Mesothelial cell of epicardium (in vitro differentiated cells): ENCODE measurements around the gene CDH23. TPM values are rescaled to one million over a fixed set of nuclear protein-coding genes. Genes with fewer than 3 reads are reported as not detected.

ENCODE experiments used
- DNase-seq, 2 experiments: peaks; one replicate each; pipeline ENCODE4 v3.0.0; 2021; ENCODE audit warnings: low spot score in 2 of 2; ENCODE audit not compliant: unreplicated experiment in 2 of 2
- H3K27ac Mint-ChIP-seq: 2 replicates; pipeline ENCODE4 v1.8.0; 2021; ENCODE audit warnings: mixed read lengths
- H3K27me3 Mint-ChIP-seq: 2 replicates; pipeline ENCODE4 v1.8.0; 2021; ENCODE audit warnings: low read depth, mixed read lengths
- H3K36me3 Mint-ChIP-seq: 2 replicates; pipeline ENCODE4 v1.8.0; 2021; ENCODE audit warnings: mixed read lengths
- H3K4me1 Mint-ChIP-seq: 2 replicates; pipeline ENCODE4 v1.8.0; 2021; ENCODE audit warnings: mixed read lengths
- H3K4me3 Mint-ChIP-seq: 2 replicates; pipeline ENCODE4 v1.8.0; 2021; ENCODE audit warnings: mild to moderate bottlenecking, moderate library complexity, mixed read lengths
- H3K9me3 Mint-ChIP-seq: 2 replicates; pipeline ENCODE4 v1.8.0; 2021; ENCODE audit warnings: mixed read lengths
- total RNA-seq: library from RNA; stranded (reverse); gene quantifications from 3 replicates; pipeline ENCODE4 v1.2.1, GENCODE V29; 2021
- TF ChIP-seq, protein P1 (sequence below): fragments of 200-600 bp; sonication (generic); IDR thresholded peaks from one replicate; pipeline ENCODE4 v1.5.0; 2021; ENCODE audit warnings: antibody characterized with exemption; ENCODE audit not compliant: unreplicated experiment

The CDH23 gene
- total RNA-seq, 1 donor from 2014 or later, result 2.5 TPM

DNA sequence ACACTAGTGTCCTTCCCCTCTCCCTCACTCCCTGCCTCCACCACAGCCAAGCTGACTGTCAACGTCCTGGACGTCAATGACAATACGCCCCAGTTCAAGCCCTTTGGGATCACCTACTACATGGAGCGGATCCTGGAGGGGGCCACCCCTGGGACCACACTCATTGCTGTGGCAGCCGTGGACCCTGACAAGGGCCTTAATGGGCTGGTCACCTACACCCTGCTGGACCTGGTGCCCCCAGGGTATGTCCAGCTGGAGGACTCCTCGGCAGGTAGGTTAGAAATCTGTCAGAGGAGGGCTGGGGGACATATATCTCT lies 401.5 kb downstream of the CDH23 start:
- Mint-ChIP-seq H3K36me3 (no peaks in the 10 kb centered on the region), H3K4me1 (no peaks in the 10 kb centered on the region), H3K27ac (no peak overlapping the region), H3K9me3 (no peaks in the 10 kb centered on the region), H3K27me3 (peaks cover 14% of the 10 kb centered on the region), H3K4me3 (no peak overlapping the region)
- no peak for DNase-seq
- TF ChIP-seq, protein P1, sequence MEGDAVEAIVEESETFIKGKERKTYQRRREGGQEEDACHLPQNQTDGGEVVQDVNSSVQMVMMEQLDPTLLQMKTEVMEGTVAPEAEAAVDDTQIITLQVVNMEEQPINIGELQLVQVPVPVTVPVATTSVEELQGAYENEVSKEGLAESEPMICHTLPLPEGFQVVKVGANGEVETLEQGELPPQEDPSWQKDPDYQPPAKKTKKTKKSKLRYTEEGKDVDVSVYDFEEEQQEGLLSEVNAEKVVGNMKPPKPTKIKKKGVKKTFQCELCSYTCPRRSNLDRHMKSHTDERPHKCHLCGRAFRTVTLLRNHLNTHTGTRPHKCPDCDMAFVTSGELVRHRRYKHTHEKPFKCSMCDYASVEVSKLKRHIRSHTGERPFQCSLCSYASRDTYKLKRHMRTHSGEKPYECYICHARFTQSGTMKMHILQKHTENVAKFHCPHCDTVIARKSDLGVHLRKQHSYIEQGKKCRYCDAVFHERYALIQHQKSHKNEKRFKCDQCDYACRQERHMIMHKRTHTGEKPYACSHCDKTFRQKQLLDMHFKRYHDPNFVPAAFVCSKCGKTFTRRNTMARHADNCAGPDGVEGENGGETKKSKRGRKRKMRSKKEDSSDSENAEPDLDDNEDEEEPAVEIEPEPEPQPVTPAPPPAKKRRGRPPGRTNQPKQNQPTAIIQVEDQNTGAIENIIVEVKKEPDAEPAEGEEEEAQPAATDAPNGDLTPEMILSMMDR, result no peak

DNA sequence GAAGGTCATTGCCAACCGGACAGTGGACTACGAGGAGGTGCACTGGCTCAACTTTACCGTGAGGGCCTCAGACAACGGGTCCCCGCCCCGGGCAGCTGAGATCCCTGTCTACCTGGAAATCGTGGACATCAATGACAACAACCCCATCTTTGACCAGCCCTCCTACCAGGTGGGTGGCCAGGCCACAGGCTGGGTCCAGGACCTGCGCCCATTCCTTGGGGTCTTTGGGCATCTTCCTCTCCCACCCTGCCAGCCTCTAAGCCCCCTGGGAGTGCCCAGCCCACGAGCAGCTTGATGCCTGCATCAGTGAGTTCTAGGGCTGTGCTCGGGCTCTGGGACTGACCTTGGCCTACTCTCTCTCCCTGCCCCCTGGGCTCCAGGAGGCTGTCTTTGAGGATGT lies 402.4 kb downstream of the CDH23 start:
- Mint-ChIP-seq H3K9me3 (no peaks in the 10 kb centered on the region), H3K36me3 (no peaks in the 10 kb centered on the region), H3K27ac (no peak overlapping the region), H3K4me3 (no peak overlapping the region), H3K4me1 (peaks cover 2% of the 10 kb centered on the region), H3K27me3 (peaks cover 11% of the 10 kb centered on the region)
- DNase-seq, result no peak
- TF ChIP-seq, protein P1, result no peak

DNA sequence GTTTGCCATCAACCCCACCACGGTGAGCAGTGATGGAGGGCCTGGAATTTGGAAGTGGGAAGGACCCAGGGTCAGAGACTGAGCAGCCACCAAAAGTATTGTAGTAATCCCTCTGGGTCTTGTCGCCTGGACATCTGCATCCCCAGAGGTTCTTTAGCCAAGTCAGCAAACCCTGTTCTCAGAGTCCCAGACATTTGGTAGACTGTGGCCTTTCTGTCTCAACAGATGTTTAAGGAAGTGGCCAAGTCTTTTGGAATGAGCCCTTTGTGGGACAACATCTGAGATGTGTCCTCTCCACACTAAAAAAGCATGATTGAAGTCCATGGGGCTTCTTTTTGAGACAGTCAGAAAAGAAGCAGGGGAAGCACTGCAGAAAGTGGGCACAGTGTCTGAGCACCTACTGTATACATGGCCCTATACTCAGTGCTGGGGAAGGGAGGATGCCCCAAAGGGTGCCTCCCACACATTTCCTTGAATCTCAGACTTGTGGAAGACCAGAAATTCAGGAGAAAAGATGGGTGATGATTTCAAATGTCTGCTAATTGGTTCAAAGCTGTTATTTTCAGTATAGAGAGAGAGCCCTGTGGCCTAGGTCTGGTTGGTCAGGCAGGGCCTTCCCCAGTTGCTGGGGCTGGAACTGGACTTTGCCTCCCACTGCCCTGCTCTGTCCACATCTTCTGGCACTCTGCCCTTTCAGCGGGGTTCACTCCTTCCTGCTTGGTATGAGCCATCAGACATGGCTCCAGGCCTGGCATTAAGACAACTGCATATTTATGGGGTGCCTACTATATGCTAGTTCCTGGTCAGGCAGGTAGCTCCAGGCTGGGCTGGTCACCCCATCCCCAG lies 403.1 kb downstream of the CDH23 start:
- no peak for DNase-seq
- Mint-ChIP-seq H3K9me3 (no peaks in the 10 kb centered on the region), H3K27me3 (peaks cover 18% of the 10 kb centered on the region), H3K27ac (no peak overlapping the region), H3K4me3 (no peak overlapping the region), H3K4me1 (peaks cover 5% of the 10 kb centered on the region), H3K36me3 (no peaks in the 10 kb centered on the region)
- TF ChIP-seq, protein P1, result no peak

DNA sequence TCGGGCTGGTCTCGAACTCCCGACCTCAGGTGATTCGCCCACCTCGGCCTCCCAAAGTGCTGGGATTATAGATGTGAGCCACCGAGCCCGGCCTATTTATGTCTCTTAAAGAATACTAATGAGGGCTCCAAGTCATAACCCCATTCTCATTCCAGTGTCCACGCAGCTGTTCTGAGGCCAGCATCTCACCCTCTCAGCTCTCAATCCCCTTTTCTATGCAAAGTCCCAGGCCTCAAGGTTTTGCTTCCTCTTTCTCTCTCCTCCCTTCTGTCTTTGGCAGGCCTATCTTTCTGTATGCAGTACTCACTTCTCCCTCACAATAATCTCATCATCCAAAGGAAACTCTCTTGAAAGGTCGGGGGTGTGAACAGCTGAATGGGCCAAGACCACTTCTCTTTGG lies 404.6 kb downstream of the CDH23 start:
- Mint-ChIP-seq H3K36me3 (no peaks in the 10 kb centered on the region), H3K4me1 (peaks cover 5% of the 10 kb centered on the region), H3K9me3 (no peaks in the 10 kb centered on the region), H3K4me3 (no peak overlapping the region), H3K27me3 (peaks cover 28% of the 10 kb centered on the region), H3K27ac (no peak overlapping the region)
- TF ChIP-seq, protein P1, result no peak
- DNase-seq, result no peak

DNA sequence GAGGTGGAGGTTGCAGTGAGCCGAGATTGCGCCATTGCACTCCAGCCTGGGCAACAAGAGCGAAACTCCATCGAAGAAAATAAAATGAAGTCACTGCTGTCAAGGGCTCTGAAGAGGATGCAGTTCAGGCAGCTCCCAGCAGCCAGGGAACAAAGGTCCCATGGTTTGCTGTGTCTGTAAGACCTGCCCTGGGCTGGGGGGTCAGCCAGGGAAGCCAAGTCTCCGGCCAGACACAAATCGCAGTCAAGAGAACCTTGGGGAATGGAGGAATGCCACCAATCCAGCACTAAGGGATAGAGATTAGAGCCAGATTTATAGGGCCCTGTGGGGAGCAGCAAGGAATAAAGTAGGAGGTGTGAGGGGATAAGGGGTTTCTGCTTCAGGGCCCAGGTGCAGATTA lies 405.5 kb downstream of the CDH23 start:
- Mint-ChIP-seq H3K36me3 (no peaks in the 10 kb centered on the region), H3K4me3 (no peak overlapping the region), H3K9me3 (no peaks in the 10 kb centered on the region), H3K27ac (no peak overlapping the region), H3K27me3 (peaks cover 32% of the 10 kb centered on the region), H3K4me1 (peaks cover 5% of the 10 kb centered on the region)
- TF ChIP-seq, protein P1, result no peak
- no peak for DNase-seq
